Cerebellar nuclear complex (tissue), 1 donor: ENCODE measurements around the gene DEXI.
"Not testable (repeated sequence)": the region's sequence is repeated elsewhere in the genome, so short reads cannot be mapped to it uniquely, and the experiment has no call there.

ENCODE experiments used
- DNase-seq, 2 experiments: peaks; one replicate each; lab custom pipeline; 2025; lab: John Stamatoyannopoulos, UW

The DEXI gene

DNA sequence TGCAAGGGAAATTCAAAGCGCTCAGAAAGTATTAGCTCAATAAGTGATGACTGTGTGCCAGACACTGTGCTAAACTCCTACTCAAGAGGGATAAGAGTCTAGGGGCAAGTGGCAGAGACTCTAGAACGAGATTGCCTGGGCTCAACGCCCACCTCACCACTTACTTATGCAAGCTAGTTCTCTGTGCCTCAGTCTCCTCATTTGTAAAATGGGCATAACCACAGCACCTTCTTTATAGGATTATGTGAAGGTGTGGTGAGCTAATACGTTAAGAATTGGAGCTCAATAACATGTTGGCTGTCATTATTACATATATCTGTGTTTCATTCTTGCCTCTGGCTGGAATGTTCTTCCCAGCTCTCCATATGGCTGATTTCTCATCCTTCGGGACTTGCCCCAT lies 15.4 kb downstream of the DEXI start:
- DNase-seq = no peak

DNA sequence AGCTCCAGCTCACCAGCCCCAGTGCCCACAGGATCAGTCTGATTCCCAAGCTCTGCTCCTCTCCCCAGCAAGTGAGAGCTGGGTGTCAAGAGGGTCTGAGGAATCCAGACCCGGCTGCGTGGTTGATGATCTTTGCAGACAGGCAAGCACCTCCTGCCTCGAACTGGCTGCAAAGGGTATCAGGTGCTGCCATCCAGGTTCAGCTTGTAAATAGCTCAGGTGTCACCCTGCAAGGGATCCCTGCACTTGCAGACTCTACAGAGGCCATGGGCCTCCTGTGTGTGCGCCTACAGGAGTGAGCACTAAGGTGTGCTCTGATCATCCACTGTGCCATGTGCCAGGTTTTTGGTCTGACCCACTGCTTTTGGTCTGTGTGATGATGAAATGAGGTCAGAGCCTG lies 16.2 kb downstream of the DEXI start:
- DNase-seq = no peak

DNA sequence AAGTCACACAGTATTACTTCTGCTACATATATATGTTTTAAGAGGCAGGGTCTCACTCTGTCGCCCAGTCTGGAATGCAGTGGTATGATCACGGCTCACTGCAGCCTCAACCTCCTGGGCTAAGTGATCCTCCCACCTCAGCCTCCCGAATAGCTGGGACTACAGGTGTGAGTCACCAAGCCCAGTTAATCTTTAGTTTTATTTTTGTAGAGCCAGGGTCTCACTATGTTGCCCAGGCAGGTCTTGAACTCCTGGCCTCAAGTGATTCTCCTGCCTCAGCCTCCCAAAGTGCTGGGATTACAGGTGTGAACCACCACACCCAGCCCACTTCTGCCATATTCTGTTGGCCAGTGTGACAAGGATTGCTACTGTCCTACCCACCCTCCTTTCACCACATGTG lies 17.0 kb downstream of the DEXI start:
- not testable (repeated sequence) for DNase-seq

DNA sequence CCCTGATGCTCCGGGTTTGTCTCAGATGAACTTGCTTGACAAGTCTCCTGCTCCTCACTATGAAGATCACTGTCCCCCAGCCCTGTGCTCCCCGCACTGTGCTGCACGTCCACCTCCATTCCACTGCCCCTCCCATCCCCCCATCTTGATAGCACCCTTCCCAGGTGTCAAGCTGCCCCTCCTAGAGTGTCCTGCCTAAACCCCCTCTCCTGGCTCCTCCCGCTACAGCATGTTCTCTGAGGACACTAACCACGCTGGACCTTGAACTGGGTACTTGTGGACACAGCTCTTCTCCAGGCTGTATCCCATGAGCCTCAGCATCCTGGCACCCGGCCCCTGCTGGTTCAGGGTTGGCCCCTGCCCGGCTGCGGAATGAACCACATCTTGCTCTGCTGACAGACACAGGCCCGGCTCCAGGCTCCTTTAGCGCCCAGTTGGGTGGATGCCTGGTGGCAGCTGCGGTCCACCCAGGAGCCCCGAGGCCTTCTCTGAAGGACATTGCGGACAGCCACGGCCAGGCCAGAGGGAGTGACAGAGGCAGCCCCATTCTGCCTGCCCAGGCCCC lies 18.5 kb downstream of the DEXI start:
- DNase-seq = no peak

DNA sequence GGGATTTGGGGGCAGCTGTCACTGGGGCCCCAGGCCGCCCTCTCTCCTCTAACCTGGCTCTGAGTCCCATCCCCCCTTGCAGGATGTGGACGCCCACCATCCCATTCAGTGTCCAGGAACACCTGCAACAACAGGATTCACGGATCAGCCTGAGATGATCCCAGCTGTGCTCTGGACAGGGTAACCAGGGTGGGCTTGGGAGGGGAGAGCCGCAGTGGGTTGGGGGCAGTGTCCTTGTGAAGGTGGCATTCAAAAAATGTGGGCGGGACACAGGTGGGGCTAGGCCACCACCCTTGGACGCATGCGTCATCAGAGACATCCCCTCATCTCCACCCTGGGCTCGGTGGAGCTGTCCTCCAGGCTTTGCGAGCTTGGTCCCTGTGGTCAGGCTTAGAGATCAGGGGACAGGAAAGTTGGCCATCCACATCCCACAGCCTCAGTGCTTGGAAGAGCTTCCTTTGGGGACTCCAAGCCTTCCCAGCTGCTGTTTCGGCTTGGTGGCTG lies 19.1 kb downstream of the DEXI start:
- no peak for DNase-seq

DNA sequence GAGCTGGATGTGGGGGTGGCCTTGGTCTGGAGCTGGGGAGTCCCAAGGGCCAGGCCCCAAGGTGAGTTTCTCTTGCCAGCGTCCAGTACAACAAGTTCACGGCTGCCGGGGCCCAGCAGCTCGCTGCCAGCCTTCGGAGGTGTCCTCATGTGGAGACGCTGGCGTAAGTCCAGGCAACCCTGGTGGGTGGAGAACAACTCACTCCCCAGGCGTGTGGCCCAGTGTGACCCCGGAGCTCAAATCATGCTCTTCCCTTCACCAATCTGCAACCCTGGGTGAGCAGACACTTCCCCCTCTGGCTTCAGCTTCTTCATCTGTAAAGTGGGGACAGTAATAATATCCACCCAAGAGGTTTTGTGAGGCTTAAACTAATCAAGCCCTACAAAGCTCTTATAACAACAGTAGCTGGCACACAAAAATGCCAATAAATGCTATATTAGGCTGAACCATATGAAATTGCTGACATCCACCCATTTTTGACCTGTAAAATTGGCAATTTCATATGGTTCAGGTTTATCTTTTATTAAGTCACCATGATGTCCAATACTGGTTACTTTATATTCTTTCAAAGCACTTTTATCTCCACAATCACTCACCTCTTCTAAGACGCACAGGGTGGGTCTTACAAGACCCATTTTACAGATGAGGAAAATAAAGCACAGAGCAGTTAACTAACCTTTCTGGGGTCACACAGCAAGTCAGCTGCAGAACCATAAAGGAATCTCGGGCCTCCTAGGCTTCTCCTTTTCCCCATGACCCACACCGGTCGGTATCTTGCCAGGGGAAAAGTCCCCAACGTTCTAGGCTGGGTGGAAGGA lies 19.7 kb downstream of the DEXI start:
- no peak for DNase-seq

DNA sequence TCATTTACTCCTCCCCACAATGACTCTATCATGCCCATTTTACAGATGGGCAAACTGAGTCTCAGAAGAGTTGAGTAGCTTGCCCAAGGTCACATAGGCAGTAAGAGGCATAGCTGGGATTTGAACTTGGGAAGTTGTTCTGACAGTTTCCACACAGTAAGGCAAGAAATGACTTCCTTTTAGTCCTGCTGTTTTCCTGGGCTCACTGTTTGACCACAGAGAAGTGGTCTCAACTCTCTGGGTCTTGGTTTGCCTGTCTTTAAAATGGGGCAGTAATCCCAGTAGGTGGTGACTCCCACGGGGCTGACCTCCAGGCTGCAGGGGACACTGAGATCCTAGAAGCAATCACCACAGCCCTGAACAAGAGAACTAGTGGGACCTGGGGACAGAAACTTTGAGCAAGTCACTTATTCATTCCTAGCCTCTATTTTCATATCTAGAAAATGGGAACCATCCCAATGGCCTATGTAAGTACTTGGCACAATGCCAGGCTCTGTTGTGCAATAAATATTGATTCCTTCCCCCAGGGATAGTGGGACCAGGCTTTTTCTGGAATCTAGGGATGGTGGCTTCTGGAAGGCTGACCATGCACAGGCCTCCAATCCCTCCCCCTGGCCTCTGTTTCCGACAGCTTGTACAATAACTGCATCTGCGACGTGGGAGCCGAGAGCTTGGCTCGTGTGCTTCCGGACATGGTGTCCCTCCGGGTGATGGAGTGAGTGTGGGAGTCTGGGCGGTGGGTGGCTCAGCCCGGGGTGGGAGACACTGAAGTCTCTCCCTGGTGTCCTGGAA lies 20.5 kb downstream of the DEXI start:
- no peak for DNase-seq

DNA sequence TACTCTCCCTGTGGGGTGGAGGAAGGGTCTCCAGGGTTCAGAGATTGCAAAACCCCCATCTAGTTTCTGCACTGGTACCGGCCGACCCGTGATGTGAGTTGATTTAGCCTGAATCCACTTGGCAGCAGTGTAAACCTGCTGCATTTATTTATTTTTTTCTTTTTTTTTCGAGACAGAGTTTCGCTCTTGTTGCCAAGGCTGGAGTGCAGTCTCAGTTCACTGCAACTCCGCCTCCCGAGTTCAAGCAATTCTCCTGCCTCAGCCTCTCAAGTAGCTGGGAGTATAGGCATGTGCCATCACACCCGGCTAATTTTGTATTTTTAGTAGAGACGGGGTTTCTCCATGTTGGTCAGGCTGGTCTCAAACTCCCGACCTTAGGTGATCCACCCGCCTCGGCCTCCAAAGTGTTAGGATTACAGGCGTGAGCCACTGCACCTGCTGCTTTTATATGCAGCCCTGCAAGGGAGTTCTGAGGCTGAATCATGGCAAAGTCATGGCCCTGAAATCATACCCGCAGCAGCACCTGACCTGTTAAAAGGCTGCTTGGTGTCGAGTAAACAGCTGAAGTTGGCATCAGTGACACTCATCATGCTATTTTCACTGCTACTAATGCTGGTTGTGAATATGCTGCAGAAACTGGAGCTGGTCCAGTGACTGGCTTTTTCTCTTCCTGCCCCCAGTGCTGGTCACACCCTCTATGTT lies 21.4 kb downstream of the DEXI start:
- DNase-seq = no peak

DNA sequence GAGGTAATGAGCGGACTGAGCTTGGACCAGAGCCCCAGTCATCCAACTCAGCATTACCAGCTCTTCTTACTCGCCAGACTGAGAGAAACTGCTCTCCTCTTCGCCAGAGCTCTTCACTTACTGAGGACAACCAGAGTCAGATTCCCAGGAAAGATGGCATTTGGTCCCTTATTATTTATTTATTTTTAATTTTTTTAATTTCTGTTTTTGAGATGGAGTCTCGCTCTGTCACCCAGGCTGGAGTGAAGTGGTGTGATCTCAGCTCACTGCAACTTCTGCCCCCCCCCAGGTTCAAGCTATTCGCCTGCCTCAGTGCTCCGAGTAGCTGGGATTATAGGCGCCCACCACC lies 23.3 kb downstream of the DEXI start:
- no peak for DNase-seq

DNA sequence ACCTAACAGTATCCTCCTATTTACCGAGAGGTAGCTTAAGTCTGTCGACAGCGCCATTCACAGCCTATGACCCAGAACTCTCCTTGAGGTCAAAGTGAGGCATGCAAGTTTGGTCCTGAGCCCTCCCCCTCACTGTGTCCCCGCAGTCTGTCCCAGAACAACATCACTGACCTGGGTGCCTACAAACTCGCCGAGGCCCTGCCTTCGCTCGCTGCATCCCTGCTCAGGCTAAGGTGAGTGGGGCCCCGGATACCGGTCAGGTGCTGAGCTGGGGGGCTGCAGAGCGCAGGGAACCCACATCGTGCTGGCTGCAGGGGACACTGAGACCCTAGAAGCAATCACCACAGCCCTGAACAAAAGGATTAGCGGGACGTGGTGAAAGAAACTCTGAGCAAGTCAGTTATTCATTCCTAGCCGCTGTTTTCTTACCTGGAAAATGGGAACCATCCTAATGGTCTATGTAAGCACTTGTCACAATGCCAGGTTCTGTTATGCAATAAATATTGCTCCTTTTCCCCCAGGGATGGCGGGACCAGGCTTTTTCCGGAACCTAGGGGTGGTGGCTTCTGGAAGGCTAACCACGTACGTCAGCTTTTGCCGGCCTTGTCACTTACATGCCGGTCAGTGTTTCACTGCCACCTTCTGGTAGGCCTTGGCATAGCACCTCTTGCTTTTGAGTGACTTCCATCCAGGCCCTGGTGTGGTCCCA lies 23.8 kb downstream of the DEXI start:
- peak in 1 of 2 experiments; percentile 79 for DNase-seq

DNA sequence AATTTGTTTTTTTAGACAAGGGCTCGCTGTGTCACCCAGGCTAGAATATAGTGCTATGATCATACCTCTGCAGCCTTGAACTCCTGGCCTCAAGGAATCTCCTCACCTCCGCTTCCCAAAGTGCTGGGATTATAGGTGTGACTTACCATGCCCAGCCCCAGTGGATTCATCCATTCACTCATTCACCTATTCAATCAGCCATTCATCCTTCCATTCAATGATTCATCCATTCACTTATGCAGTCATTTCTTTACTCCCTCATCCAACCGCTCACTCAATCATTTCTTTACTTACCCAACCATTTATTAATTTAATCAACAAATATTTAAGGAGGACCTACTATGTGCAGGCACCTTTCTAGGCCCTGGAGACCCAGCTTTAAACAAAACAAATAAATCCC lies 25.7 kb downstream of the DEXI start:
- DNase-seq = no peak

DNA sequence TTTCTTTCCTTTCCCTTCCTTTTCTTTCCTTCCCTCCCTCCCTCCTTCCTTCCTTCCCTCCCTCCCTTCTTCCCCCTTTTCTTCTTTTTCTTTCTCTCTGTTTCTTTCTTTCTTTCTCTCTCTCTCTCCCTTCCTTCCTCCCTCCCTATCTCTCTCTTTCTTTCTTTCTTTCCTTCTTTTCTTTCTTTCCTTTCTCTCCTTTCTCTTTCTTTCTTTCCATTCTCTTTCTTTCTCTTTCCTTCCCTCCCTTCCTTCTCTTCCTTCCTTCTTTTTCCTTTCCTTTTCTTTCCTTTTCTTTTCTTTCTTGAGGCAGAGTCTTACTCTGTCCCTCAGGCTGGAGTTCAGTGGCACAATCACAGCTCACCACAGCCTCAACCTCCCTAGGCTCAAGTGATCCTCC lies 31.0 kb downstream of the DEXI start:
- no peak for DNase-seq

DNA sequence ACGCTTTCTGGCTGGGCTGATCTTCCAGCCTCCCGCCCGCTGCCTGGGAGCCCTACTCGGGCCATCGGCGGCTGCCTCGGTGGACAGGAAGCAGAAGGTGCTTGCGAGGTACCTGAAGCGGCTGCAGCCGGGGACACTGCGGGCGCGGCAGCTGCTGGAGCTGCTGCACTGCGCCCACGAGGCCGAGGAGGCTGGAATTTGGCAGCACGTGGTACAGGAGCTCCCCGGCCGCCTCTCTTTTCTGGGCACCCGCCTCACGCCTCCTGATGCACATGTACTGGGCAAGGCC lies 34.6 kb downstream of the DEXI start:
- DNase-seq = no peak

DNA sequence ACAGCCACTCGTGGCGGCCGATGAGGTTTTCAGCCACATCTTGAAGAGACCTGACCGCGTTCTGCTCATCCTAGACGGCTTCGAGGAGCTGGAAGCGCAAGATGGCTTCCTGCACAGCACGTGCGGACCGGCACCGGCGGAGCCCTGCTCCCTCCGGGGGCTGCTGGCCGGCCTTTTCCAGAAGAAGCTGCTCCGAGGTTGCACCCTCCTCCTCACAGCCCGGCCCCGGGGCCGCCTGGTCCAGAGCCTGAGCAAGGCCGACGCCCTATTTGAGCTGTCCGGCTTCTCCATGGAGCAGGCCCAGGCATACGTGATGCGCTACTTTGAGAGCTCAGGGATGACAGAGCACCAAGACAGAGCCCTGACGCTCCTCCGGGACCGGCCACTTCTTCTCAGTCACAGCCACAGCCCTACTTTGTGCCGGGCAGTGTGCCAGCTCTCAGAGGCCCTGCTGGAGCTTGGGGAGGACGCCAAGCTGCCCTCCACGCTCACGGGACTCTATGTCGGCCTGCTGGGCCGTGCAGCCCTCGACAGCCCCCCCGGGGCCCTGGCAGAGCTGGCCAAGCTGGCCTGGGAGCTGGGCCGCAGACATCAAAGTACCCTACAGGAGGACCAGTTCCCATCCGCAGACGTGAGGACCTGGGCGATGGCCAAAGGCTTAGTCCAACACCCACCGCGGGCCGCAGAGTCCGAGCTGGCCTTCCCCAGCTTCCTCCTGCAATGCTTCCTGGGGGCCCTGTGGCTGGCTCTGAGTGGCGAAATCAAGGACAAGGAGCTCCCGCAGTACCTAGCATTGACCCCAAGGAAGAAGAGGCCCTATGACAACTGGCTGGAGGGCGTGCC lies 35.1 kb downstream of the DEXI start:
- no peak for DNase-seq

DNA sequence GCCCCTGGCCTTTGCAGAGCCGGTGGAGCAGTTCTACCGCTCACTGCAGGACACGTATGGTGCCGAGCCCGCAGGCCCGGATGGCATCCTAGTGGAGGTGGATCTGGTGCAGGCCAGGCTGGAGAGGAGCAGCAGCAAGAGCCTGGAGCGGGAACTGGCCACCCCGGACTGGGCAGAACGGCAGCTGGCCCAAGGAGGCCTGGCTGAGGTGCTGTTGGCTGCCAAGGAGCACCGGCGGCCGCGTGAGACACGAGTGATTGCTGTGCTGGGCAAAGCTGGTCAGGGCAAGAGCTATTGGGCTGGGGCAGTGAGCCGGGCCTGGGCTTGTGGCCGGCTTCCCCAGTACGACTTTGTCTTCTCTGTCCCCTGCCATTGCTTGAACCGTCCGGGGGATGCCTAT lies 35.8 kb downstream of the DEXI start:
- DNase-seq = no peak

DNA sequence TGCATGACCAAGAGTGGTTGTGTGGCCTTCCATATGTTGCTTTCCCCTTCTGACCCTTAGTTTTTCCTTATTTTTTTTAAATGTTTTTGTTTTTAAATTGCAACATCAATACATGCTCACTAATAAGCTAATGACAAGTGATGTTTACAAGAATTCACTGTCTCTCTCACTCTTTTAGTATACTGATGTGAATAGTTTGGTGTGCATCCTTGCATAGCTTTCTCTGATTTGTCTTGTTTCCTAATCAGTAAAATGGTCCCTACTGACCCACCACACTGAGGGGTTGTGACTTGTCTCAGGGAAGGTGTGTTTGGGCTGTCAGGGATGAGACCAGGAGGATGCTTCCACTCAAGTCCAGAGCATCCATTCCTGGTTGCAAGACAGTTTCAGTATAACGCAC lies 39.3 kb downstream of the DEXI start:
- no peak for DNase-seq

DNA sequence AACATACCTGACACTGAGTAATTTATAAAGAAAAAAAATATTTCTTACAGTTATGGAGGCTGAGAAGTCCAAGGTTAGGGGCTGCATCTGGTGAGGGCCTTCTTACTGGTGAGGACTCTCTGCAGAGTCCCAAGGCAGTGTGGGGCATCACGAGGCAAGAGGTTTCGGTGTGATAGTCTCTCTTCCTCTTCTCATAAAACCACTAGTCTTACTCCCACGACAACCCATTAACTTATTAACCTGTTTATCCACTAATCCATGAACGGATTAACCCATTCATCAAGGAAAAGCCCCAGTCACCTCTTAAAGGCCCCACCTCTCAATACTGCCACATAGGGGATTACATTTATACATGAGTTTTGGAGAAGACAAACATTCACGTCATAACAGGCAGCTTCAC lies 45.1 kb downstream of the DEXI start:
- DNase-seq = no peak

DNA sequence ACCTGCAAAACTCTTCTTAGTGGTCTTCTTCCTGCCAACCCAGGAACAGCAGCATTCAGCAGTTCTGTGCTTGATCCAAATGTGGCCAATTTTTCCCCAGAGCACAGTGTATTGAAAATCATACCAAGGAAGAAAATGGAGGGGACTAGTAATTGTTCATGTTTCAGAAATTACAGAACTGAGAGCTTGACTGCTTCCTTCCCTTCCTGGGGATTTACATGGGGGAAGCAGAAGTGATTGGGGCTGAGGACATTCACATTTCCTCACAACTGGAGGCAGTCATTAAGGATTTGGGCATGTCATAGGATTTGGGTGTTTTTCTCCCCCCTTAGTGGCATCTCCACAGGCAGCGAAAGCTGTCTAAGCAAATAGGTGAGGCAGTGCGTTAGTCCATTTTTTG lies 45.5 kb downstream of the DEXI start:
- no peak for DNase-seq

DNA sequence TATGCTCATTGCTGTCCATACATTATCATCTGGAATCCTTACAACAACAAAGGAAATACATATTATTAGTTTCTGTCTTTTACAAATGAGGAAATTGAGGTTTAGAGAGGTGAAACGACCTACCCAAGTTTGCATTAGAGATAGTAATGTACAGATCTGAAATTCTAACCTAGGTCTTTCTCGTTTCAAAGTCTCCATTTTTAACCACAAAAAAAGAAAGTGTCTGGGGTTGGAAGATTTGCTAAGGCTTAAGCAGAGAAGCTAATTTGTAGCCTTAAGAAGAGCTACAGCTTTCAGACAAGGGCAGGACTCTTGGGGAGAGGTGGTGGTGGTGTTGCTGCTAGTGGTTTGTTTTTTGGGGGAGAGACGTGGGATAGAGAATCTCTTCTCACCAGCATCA lies 46.1 kb downstream of the DEXI start:
- DNase-seq = no peak

DNA sequence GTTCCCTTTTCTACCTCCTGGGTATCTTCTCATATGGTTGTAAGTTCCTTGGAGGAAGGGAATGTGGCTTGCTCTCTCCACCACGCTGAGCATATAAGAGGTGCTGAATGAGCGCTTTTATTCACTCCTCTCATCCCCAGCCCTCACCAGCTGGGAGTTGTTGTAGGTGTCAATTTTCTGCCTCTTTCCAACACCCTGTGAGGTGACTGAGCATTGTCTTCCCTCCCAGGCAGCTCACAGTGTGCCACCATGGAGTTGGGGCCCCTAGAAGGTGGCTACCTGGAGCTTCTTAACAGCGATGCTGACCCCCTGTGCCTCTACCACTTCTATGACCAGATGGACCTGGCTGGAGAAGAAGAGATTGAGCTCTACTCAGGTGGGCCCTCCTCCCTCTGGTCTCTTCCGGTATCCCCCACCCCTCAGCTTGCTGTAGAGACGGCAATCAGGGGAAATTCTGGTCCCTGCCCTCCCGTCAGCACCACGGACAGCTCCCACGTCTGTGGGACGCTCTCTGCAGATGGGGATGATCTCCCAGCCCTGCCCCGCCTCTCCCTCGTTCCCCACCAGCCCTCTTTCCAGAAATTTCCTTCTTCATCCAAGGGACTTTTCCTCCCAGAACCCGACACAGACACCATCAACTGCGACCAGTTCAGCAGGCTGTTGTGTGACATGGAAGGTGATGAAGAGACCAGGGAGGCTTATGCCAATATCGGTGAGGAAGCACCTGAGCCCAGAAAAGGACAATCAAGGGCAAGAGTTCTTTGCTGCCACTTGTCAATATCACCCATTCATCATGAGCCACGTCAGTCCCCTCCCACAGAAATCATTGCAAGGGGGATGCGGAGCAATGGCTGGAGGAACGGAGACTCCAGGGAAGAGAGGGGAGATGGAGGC lies 47.0 kb downstream of the DEXI start:
- no peak for DNase-seq
